OCI-LY7 (cell line): Measurements from ENCODE around the gene KLF11.

Source experiments
- EZH2phosphoT487 ChIP-seq: fragments of 200-600 bp; sonication (generic); IDR thresholded peaks from 2 replicates; pipeline ENCODE4 v1.6.1; 2018; ENCODE audit warnings: low read depth, borderline replicate concordance, mild to moderate bottlenecking, mixed run types, antibody characterized with exemption, low read length, moderate library complexity, mixed read lengths
- TF ChIP-seq, protein P1 (sequence below): fragments of 200-600 bp; sonication (generic); conservative IDR thresholded peaks from 2 replicates; pipeline ENCODE4 v1.5.1; 2014; ENCODE audit warnings: mild to moderate bottlenecking, antibody characterized with exemption, low read length, moderate library complexity, mixed read lengths

DNA sequence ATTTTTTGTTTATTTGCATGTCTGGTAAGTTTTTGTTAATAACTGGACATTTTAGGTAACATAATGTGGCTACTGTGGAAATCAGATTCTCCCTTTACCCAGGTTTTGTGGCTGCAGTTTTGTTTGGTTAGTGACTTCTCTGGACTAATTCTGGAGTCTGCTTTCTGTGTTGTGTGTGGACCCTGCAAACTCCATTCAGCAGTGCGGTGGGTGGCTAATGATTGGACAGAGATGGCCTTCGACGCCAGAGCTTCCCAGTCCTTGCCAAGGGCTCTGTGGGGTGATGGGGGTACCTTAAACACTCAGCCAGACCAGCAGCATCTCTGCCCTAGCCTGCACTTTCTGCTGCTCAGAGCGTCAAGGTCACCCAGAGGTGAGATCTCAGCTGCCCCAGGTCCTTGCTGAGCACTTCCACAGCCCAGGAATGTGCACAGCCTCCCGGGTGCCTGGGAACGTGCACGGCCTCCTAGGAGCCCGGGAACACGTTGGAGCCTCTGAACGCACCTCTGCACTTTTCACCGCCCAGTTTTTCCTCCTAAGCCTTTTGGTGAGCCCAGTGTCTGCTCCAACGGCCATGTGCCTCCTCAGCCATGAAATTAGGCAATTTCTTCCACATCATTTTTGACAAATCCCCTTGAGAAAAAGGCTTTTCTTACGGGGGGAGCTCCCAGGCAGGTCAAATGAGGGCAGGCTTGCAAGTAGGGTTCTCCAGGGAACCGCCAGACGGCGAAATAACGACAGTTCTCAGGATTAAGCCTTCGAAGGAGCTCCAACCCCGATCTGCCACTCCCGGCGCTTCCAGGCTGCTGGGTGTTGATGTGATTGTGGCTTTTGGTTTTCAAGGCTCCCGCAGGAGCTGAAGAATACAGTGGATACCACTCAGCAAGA is 35.2 kb upstream of the KLF11 start:
- TF ChIP-seq, protein P1, sequence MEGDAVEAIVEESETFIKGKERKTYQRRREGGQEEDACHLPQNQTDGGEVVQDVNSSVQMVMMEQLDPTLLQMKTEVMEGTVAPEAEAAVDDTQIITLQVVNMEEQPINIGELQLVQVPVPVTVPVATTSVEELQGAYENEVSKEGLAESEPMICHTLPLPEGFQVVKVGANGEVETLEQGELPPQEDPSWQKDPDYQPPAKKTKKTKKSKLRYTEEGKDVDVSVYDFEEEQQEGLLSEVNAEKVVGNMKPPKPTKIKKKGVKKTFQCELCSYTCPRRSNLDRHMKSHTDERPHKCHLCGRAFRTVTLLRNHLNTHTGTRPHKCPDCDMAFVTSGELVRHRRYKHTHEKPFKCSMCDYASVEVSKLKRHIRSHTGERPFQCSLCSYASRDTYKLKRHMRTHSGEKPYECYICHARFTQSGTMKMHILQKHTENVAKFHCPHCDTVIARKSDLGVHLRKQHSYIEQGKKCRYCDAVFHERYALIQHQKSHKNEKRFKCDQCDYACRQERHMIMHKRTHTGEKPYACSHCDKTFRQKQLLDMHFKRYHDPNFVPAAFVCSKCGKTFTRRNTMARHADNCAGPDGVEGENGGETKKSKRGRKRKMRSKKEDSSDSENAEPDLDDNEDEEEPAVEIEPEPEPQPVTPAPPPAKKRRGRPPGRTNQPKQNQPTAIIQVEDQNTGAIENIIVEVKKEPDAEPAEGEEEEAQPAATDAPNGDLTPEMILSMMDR, result no peak
- TF ChIP-seq EZH2phosphoT487, result no peak
